LNCaP clone FGC (cell line): ENCODE results near the gene ABCA12.

Experiments
- DNase-seq: peaks from one replicate; pipeline ENCODE4 v3.0.0-alpha.2; 2011; ENCODE audit warnings: low read depth
- H3K4me3 ChIP-seq: 2 replicates; pipeline ENCODE4 v1.5.1; 2011; ENCODE audit warnings: mild to moderate bottlenecking, low read depth, low read length, control low read depth
- TF ChIP-seq, protein P1 (sequence below): IDR thresholded peaks from 2 replicates; pipeline ENCODE4 v1.5.1; 2012; ENCODE audit warnings: mild to moderate bottlenecking; ENCODE audit not compliant: control insufficient read depth, insufficient read depth; ENCODE audit errors: extremely low read depth

The ABCA12 gene

DNA sequence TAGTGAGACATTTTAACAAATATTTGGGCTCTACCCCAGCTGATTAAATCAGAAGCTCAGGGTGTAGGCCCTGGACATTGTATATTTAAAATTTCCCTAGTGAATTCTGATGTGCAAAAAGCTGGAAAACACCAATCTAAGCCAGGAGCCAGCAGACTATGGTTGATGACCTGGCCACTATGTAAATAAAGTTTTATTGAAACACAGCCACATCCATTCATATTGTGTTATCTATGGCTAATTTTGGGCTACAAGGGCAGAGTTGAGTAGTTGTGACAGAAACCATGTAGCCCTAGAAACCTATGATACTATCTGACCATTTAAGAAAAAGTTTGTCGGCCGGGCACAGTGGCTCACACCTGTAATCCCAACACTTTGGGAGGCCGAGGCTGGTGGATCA lies 243.0 kb downstream of the ABCA12 start:
- H3K4me3 ChIP-seq: no peak overlapping the region
- TF ChIP-seq, protein P1, sequence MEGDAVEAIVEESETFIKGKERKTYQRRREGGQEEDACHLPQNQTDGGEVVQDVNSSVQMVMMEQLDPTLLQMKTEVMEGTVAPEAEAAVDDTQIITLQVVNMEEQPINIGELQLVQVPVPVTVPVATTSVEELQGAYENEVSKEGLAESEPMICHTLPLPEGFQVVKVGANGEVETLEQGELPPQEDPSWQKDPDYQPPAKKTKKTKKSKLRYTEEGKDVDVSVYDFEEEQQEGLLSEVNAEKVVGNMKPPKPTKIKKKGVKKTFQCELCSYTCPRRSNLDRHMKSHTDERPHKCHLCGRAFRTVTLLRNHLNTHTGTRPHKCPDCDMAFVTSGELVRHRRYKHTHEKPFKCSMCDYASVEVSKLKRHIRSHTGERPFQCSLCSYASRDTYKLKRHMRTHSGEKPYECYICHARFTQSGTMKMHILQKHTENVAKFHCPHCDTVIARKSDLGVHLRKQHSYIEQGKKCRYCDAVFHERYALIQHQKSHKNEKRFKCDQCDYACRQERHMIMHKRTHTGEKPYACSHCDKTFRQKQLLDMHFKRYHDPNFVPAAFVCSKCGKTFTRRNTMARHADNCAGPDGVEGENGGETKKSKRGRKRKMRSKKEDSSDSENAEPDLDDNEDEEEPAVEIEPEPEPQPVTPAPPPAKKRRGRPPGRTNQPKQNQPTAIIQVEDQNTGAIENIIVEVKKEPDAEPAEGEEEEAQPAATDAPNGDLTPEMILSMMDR: no peak
- DNase-seq: no peak

DNA sequence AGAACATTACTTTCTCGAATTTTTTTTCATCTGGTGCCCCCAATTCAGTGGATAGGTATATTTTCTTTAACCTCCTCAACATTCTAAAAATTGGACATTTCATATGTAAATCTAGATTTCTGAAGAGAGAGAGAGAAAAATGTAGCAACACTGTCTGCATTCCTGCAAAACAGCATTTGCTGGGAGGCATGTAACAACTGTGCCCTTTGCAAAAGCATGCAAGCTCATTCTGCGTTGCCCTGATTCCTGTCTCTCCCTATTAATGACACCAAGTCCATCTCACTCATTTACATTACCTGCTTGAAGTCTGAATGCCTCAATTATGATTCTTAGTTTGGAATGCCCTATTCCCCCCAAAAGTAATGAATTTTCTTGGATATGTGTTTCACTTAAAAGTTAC lies 249.1 kb downstream of the ABCA12 start:
- TF ChIP-seq, protein P1: no peak
- H3K4me3 ChIP-seq: no peak overlapping the region
- no peak for DNase-seq

DNA sequence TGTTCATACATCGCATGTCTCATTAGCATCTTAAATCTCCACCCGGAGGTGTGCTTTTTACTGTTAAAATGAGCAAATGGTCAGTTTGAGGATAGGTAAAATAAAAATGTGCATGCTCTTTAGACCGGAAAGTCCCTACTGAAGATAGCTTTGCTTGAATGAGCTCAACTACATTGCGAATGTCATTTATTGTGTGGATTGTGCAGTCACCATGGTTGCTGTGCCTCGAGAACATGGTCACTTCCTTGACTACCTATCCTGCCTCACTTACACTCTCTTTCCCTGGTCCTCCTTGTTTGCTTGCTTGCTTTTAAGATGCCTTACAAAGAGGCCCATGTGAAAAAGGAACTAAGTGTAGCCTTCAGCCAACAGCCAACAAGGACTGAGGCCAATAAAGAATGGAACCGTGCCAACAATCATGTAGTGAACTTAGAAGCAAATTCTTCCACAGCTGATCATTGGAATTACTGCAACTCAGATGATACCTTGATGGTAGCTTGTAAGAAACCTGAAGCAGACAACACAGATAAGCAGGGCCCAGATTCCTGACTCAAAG lies 256.7 kb downstream of the ABCA12 start:
- no peak overlapping the region for H3K4me3 ChIP-seq
- TF ChIP-seq, protein P1: no peak
- DNase-seq: peak; percentile 58
